ENCODE data around the gene SP4.

Gene SP4

GRCh38 chr7:21544715-21545114, 116.8 kb downstream of the SP4 start:
- Histone ChIP-seq H3K4me1 (ENCODE audit: low read depth, poor library complexity, severe bottlenecking) (peaks cover 15% of the 10 kb centered on the region), H3K4me3 (IDR thresholded peaks at IDR 0.05; ENCODE audit: insufficient read depth, low read depth, low read length) (no peak overlapping the region), H3K9ac (no peak overlapping the region), H3K27me3 (ENCODE audit: insufficient read depth, low read depth) (no peaks in the 10 kb centered on the region; the same call in 1 of the 2 replicates), H3K79me2 (ENCODE audit: insufficient read depth, low read depth) (no peaks in the 10 kb centered on the region), H3K27ac (no peak overlapping the region), H4K20me1 (ENCODE audit: insufficient read depth) (no peaks in the 10 kb centered on the region), H3K36me3 (ENCODE audit: insufficient read depth) (no peaks in the 10 kb centered on the region), H3K4me2 (no peak overlapping the region; the same call in 1 of the 2 replicates), H2AFZ (ENCODE audit: low read depth) (no peak overlapping the region)
- TF ChIP-seq CTCF (conservative IDR thresholded peaks at IDR 0.05; ENCODE audit: low read depth, low read length), result no peak

DNA sequence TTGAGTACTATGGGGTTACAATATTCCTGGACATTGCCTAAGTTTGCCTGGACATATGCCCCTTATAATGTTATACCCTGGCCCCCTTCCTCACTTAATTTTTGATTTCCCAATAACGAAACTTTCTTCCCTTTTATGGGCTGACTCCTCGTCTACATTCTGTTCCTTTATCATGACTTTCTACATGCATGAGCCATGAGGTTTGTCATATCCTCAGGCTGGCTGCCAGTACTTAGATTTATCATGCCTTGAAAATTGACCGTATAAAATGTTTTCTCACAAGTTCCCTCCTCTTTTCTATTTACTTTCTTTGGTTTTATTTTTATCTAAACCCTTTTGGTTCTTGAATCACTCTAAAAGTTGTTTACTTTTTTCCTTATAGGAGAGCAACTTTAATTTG, 119.6 kb downstream of the SP4 start:
- Histone ChIP-seq H2AFZ (ENCODE audit: low read depth) (no peak overlapping the region), H3K4me3 (IDR thresholded peaks at IDR 0.05; ENCODE audit: insufficient read depth, low read depth, low read length) (no peak overlapping the region)

DNA sequence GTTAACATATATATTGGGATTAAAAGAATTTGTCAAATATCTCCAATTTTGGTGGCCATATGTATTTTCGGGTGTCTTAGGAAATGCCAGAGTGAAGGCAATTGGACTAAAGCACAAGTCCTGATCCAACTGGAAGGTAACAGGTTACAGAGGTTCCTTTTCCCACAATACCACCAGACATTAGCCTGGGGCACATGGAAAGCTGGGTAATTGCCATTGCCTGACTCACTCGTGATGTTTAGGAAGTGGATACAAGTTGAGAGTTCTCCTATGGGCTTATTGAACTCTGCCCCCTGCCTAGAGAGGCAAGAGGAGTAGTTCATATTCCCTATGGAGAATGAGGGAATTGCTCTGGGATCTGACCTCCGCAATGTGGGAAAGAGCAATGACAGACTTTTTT, 120.6 kb downstream of the SP4 start:
- Histone ChIP-seq H3K9ac (no peak overlapping the region), H3K36me3 (ENCODE audit: insufficient read depth) (no peaks in the 10 kb centered on the region), H3K27me3 (ENCODE audit: insufficient read depth, low read depth) (no peaks in the 10 kb centered on the region), H3K79me2 (ENCODE audit: insufficient read depth, low read depth) (no peaks in the 10 kb centered on the region), H2AFZ (ENCODE audit: low read depth) (no peak overlapping the region), H3K27ac (no peak overlapping the region), H3K4me3 (IDR thresholded peaks at IDR 0.05; ENCODE audit: insufficient read depth, low read depth, low read length) (no peak overlapping the region), H3K4me1 (ENCODE audit: low read depth, poor library complexity, severe bottlenecking) (peaks cover 9% of the 10 kb centered on the region), H4K20me1 (ENCODE audit: insufficient read depth) (no peaks in the 10 kb centered on the region), H3K4me2 (no peak overlapping the region)
- no peak for TF ChIP-seq CTCF (conservative IDR thresholded peaks at IDR 0.05; ENCODE audit: low read depth, low read length)

More for the DNA sequence above, 119.6 kb downstream of the SP4 start:
- Histone ChIP-seq H3K9ac (no peak overlapping the region), H3K36me3 (ENCODE audit: insufficient read depth) (no peaks in the 10 kb centered on the region), H3K27me3 (ENCODE audit: insufficient read depth, low read depth) (no peaks in the 10 kb centered on the region), H4K20me1 (ENCODE audit: insufficient read depth) (no peaks in the 10 kb centered on the region), H3K4me2 (no peak overlapping the region), H3K27ac (no peak overlapping the region), H3K4me1 (ENCODE audit: low read depth, poor library complexity, severe bottlenecking) (peaks cover 11% of the 10 kb centered on the region), H3K79me2 (ENCODE audit: insufficient read depth, low read depth) (no peaks in the 10 kb centered on the region)
- TF ChIP-seq CTCF (conservative IDR thresholded peaks at IDR 0.05; ENCODE audit: low read depth, low read length), result no peak

GRCh38 chr7:21550076-21550475, 122.2 kb downstream of the SP4 start:
- Histone ChIP-seq H3K9ac (no peak overlapping the region), H3K4me3 (IDR thresholded peaks at IDR 0.05; ENCODE audit: insufficient read depth, low read depth, low read length) (no peak overlapping the region), H2AFZ (ENCODE audit: low read depth) (no peak overlapping the region), H3K27me3 (ENCODE audit: insufficient read depth, low read depth) (no peaks in the 10 kb centered on the region), H3K79me2 (ENCODE audit: insufficient read depth, low read depth) (no peaks in the 10 kb centered on the region), H3K36me3 (ENCODE audit: insufficient read depth) (no peaks in the 10 kb centered on the region), H4K20me1 (ENCODE audit: insufficient read depth) (no peaks in the 10 kb centered on the region), H3K4me1 (ENCODE audit: low read depth, poor library complexity, severe bottlenecking) (no peaks in the 10 kb centered on the region), H3K4me2 (no peak overlapping the region), H3K27ac (no peak overlapping the region)
- no peak for TF ChIP-seq CTCF (conservative IDR thresholded peaks at IDR 0.05; ENCODE audit: low read depth, low read length)
